HG03469 (cell line): ENCODE results near the gene POLDIP3.
"Not testable (repeated sequence)": the region's sequence is repeated elsewhere in the genome, so short reads cannot be mapped to it uniquely, and the experiment has no call there.

ENCODE experiments used
- ATAC-seq: cut with Tn5 transposase; IDR thresholded peaks from one replicate; pipeline ENCODE4 v1.9.1; 2021; ENCODE audit warnings: mild to moderate bottlenecking, moderate library complexity, moderate number of reproducible peaks; ENCODE audit not compliant: unreplicated experiment

POLDIP3 gene

GRCh38 chr22:42561856-42562255 is 52.8 kb downstream of the POLDIP3 start:
- ATAC-seq: no peak

DNA sequence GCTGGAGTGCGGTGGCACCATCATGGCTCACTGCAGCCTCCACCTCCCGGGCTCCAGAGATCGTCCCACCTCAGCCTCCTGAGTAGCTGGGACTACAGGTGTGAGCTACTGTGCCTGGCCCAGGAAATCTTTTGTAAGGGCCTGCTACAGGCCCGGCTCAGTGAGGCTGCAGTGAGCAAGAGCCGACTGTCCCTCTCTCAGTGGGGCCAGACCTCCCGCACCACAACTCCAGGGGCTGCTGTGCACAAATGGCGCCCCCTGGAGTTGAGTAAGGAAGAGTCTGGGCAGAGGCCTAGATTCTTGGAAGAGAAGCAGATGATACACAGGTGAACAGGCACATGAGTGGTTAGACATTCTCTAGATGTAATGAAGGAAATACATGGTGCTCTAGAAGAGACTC is 53.9 kb downstream of the POLDIP3 start:
- no peak for ATAC-seq

- ATAC-seq: no peak
These were observed 54.3 kb downstream of the POLDIP3 start for GRCh38 chr22:42560381-42560780.

DNA sequence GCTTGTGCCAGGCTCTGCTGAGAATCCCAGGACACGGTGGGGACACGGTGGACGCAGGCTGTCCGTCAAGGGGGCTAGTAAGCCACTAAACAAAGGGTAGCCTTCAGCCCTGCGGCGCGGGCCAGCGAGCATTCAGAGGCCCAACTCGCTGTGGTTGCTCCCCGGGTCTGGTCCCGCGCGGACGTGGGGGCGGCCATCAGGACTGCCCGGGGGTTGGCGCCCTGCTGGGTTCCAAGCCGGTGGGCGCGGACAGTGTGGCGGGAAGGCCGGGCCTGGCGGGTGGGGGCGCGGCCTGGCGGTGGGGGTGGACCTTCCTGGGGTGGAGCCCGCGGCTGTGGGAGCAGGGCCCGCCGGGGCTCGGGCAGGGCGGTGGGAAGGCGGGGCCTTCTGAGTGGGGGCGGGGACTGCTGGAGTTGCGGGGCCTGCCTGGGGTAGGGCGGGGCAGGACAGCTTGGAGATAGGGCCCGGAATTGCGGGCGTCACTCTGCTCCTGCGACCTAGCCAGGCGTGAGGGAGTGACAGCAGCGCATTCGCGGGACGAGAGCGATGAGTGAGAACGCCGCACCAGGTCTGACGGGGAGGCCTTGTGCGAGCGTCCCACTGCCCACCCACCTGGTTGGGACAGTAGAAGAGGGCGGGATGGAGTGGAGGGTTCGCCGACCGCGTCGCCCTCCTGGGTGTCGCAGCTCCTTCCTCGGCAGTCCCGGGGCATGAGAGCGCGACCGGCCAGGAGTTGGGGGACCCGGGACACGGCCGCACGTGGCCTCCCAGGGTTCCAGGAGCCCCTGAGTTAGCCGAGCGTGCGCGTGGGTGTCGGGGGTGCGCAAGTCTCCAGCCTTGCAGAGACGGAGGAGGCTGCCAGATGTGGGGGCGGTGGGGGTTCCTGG is 61.0 kb downstream of the POLDIP3 start, which contains the start of gene SERHL2:
Gene SERHL2, plus strand, starts transcription at position 482 of the 887 bp plus-strand sequence. Its CDS starts 65 bp downstream, at position 547.
- ATAC-seq: peak; percentile 32

- ATAC-seq: not testable (repeated sequence)
These were observed 62.4 kb downstream of the POLDIP3 start for GRCh38 chr22:42552294-42552647.

GRCh38 chr22:42549331-42550060 is 65.2 kb downstream of the POLDIP3 start:
- no peak for ATAC-seq

DNA sequence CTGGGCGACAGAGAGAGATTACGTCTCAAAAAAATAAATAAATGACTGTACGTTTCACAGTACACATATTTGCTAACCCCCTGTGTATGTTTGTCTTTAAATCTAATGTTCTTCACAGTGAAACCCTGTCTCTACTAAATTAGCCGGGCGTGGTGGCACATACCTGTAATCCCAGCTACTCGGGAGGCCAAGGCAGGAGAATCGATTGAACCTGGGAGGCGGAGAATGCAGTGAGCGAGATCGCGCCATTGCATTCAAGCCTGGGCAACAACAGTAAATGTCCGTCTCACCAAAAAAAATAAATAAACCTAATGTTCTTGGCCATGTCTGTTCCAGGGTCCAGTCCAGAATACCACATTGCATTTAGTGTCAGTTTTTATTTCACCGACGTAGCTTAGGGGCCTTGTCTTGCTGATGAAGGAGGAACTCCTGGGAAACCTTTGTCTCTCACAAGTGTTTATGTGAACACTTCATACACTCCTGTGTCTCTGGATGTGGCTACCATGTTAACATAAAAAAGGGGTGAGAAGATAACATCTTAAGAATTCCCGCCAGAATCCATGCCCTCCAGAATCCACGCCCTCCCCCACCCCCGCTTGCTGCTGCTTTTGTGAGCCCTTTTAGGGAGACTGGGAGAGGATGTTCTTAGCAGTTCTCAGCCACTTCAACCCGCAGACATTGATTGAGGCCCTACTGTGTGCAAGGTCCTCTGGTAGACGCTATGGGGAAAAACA is 65.9 kb downstream of the POLDIP3 start:
- no peak for ATAC-seq

GRCh38 chr22:42548126-42548525 is 66.6 kb downstream of the POLDIP3 start:
- ATAC-seq: not testable (repeated sequence)

DNA sequence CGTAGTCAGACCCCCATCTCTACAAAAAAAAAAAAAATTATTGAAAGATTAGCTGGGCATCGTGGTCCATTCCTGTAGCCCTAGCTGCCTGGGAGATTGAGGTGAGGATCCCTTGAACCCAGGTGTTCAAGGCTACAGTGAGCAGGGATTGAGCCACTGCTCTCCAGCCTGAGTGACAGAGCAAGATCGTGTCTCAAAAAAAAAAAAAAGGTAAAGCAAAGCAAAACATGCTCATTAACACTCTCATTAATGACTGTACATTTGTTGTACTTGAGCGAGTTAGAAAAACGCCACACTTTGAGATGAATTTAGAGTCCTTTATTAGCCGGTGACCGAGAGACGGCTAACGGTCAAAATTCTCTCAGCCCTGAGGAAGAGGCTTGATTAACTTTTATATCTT is 67.1 kb downstream of the POLDIP3 start:
- ATAC-seq: no peak

GRCh38 chr22:42544686-42545085 is 70.0 kb downstream of the POLDIP3 start:
- ATAC-seq: no peak

- ATAC-seq: not testable (repeated sequence)
These were observed 75.4 kb downstream of the POLDIP3 start for GRCh38 chr22:42539236-42539771.

GRCh38 chr22:42537199-42537831 is 77.4 kb downstream of the POLDIP3 start:
- not testable (repeated sequence) for ATAC-seq

DNA sequence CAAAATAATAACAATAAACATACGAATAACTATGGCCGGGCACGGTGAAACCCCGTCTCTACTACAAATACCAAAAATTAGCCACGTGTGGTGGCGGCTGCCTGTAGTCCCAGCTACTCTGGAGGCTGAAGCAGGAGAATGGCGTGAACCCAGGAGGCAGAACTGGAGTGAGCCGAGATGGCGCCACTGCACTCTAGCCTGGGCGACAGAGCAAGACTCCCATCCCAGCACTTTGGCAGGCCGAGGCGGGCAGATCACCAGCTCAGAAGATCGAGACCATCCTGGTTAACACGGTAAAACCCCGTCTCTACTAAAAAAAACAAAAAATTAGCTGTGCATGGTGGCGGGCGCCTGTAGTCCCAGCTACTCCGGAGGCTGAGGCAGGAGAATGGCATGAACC is 78.0 kb downstream of the POLDIP3 start:
- ATAC-seq: not testable (repeated sequence)

GRCh38 chr22:42536166-42536565 is 78.5 kb downstream of the POLDIP3 start:
- ATAC-seq: no peak

DNA sequence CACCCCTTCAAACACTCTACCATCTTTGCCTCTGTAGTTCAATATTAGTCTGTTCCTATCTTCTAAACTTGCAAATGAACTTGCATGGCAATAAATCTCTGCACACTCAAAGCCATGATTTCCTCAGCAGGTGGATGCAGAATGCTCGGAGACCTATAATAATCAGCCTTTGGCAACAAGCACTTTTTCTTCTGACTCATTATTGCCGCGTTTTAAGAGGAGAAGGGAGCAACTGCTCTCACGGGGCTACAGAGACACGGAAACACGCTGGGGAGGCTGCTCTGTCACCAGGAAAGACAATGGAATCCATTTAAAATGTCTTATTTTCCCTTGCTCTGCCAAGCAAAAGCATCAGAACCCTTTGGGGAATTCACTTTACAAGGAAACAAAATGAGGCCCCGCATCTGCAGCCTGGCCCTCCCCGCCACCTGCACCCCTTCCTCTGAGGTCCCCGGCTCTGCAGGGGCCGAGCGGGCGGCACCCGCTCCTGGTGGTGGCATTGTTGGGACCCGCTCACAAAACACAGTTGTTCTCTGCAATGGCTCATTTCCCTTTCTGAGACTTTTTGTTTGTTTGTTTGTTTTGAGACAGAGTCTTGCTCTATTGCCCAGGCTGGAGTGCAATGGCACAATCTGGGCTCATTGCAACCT is 79.5 kb downstream of the POLDIP3 start:
- not testable (repeated sequence) for ATAC-seq
